GM13977 (cell line): ENCODE measurements around the gene RPL7A.
"Not testable (repeated sequence)": the region's sequence is repeated elsewhere in the genome, so short reads cannot be mapped to it uniquely, and the experiment has no call there.

Source experiments
- DNase-seq: peaks from one replicate; pipeline ENCODE4 v3.0.0; 2012; ENCODE audit warnings: low spot score
- in situ Hi-C: fragments of 300-500 bp; cut with MboI; formaldehyde crosslinking; loops from one replicate; pipeline ENCODE4 v1.12.0; 2022; ENCODE audit warnings: low sequenced_read_pairs, low pct_unique_long_range_greater_than_20kb, mixed read lengths, inconsistent platforms; ENCODE audit not compliant: unreplicated experiment
- TF ChIP-seq, protein P1 (sequence below): IDR thresholded peaks from 2 replicates; pipeline ENCODE4 v1.5.1; 2012; ENCODE audit warnings: mild to moderate bottlenecking, control low read depth; ENCODE audit not compliant: insufficient read depth; ENCODE audit errors: extremely low read depth, missing control alignments

RPL7A gene

GRCh38 chr9:133347985-133348717 lies at the start of gene RPL7A, which contains the start of gene MED22:
Gene RPL7A, plus strand, starts transcription at chr9:133348218. Its CDS starts 26 bp downstream, at chr9:133348244.
Gene MED22, minus strand, starts transcription at chr9:133348131. Its CDS starts 1,469 bp downstream, at chr9:133346662.
- in situ Hi-C loops, result no loop called here
- TF ChIP-seq, protein P1, sequence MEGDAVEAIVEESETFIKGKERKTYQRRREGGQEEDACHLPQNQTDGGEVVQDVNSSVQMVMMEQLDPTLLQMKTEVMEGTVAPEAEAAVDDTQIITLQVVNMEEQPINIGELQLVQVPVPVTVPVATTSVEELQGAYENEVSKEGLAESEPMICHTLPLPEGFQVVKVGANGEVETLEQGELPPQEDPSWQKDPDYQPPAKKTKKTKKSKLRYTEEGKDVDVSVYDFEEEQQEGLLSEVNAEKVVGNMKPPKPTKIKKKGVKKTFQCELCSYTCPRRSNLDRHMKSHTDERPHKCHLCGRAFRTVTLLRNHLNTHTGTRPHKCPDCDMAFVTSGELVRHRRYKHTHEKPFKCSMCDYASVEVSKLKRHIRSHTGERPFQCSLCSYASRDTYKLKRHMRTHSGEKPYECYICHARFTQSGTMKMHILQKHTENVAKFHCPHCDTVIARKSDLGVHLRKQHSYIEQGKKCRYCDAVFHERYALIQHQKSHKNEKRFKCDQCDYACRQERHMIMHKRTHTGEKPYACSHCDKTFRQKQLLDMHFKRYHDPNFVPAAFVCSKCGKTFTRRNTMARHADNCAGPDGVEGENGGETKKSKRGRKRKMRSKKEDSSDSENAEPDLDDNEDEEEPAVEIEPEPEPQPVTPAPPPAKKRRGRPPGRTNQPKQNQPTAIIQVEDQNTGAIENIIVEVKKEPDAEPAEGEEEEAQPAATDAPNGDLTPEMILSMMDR, result no peak
- peak; percentile 98 for DNase-seq

DNA sequence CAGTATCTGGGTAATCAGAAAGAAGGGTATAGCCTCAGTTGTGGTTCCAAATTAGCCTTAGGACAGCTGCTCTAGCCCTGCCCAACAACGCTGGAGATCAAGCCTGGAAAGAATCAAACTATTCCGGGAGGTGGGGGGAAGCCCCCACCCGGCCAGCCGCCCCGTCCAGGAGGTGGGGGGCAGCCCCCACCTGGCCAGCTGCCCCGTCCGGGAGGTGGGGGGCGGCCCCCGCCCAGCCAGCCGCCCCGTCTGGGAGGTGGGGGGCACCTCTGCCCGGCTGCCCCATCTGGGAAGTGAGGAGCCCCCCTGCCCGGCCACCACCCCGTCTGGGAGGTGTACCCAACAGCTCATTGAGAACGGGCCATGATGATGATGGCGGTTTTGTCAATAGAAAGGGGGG lies 48.0 kb upstream of the RPL7A start:
- DNase-seq, in situ Hi-C loops: not testable (repeated sequence)

DNA sequence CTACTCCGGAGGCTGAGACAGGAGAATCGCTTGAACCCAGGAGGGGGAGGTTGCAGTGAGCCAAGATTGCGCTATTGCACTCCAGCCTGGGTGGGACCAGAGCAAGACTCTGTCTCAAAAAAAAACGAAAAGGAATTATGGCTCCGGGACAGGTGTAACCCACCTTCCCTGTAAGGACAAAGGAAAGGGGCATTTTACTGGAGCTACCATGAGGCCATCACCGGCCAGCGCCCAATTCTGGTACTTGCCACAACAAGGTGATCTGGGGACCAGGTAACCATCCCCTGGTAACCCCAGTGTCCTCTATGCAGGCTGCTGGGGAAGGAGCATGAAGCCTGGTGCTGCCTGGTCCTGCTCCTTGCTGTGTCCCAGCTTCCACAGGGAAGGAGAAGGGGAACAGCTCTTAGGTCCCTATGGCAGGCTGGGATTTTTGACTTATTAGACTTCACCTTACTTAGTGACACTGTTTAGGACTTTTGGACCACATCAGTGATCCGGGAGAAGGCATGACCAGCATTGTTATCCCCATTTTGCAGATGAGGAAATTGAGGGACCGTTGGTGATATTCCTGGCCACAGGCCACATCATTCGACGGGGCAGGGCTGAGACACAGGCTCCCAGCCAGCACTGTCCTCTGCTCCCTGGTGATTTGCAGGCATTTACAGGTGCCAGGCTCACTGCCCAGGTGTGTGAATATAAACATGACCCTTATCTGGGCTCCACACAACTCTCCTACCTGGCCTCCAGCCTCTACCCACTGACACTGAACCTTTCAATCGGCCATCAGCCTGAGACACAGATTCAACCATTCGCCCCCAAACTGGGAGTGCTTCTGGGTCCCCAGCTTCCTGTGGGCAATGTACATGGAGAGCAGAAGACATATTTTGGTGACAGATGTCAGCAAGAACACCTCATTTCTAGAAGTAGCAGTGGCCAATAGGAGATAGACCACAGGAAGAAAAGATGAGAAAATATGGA lies 46.5 kb upstream of the RPL7A start:
- DNase-seq, result no peak
- TF ChIP-seq, protein P1, result no peak
- in situ Hi-C loops, result no loop called here

DNA sequence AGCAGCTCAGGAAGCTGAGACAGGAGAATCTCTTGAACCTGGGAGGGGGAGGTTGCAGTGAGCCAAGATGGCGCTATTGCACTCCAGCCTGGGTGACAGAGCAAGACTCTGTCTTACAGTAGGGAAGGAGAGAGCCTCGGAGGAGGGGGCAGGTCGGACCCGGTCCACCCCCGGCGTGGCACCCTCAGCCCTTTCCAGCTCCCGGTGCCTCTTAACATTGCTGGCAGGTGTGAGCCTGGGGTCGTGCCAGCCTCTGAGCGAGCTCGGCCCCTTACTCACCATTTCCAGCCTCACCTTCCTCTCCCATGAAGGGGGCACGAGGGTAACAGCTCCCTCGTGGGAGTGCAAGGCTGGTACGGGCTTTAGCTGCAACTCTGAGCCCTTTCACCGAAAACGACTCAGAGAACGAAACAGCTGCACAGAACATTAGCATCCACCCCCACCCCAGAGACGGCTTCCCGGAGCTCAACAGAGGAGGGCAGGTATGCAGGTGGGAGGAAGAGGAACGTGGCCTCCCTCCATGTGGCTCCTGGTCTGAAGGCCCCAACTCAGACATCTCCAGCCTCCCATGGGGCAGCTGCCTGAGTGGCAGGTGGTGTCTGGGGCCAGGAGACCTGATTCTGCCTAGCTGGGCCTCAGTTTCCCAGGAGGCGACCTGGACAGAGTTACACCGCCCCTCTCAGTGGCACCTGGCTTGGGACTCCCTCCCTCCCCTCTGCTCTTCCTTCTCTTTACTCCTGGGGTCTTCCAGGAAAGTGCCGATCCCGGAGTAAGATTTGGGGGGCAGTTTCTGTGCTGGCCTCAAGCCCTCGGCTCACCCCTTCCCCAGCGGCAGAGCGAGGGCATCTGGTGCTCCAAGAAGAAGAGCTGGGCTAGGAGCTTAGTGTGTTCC lies 44.5 kb upstream of the RPL7A start:
- TF ChIP-seq, protein P1, result no peak
- in situ Hi-C loops, result no loop called here
- no peak for DNase-seq

- TF ChIP-seq, protein P1, result no peak
- in situ Hi-C loops, result no loop called here
- no peak for DNase-seq
Measured at GRCh38 chr9:133304158-133304470, 43.9 kb upstream of the RPL7A start.

- TF ChIP-seq, protein P1, result no peak
- in situ Hi-C loops, result no loop called here
- DNase-seq, result no peak
Measured at GRCh38 chr9:133304477-133305377, 43.3 kb upstream of the RPL7A start.
